WTC11 (cell line): Measurements from ENCODE around the gene RND1. TPM values are rescaled to one million over a fixed set of nuclear protein-coding genes. Genes with fewer than 3 reads are reported as not detected.

Source experiments
- ATAC-seq: fragments of 200-7000 bp; cut with Tn5 transposase; 2 replicates; pipeline ENCODE4 v1.10.0; 2021; ENCODE audit warnings: mild to moderate bottlenecking, moderate library complexity
- CTCF ChIA-PET: fragments of 300-600 bp; sonication (Branson Sonifier 250); formaldehyde crosslinking; loops from one replicate; lab custom pipeline; 2021; ENCODE audit warnings: antibody characterized with exemption; lab: Charles Lee
- POLR2A ChIA-PET: fragments of 350-600 bp; sonication (Branson Sonifier 250); formaldehyde crosslinking; loops from one replicate; lab custom pipeline; 2021; ENCODE audit warnings: antibody characterized with exemption; lab: Charles Lee
- DNase-seq: peaks from one replicate; pipeline ENCODE4 v3.0.0; 2021; ENCODE audit warnings: low spot score
- H3K27ac Mint-ChIP-seq: 2 replicates; pipeline ENCODE4 v1.8.0; 2021; ENCODE audit warnings: mixed read lengths
- H3K27me3 Mint-ChIP-seq: 2 replicates; pipeline ENCODE4 v1.8.0; 2021; ENCODE audit warnings: low read depth, mild to moderate bottlenecking, moderate library complexity, mixed read lengths
- H3K36me3 Mint-ChIP-seq: 2 replicates; pipeline ENCODE4 v1.8.0; 2021; ENCODE audit warnings: mixed read lengths
- H3K4me1 Mint-ChIP-seq: 2 replicates; pipeline ENCODE4 v1.8.0; 2022; ENCODE audit warnings: mixed read lengths
- H3K4me3 Mint-ChIP-seq: 2 replicates; pipeline ENCODE4 v1.8.0; 2021; ENCODE audit warnings: mild to moderate bottlenecking, moderate library complexity, mixed read lengths
- H3K9me3 Mint-ChIP-seq: 2 replicates; pipeline ENCODE4 v1.8.0; 2021; ENCODE audit warnings: mixed read lengths
- ELF4 ChIP-seq: sonication (generic); formaldehyde crosslinking; IDR thresholded peaks from 2 replicates; pipeline ENCODE4 v1.8.1; 2022; ENCODE audit warnings: low read depth, mild to moderate bottlenecking, moderate library complexity, missing genetic modification reagents
- EMX1 ChIP-seq: fragments of 250-450 bp; sonication (Bioruptor Pico); IDR thresholded peaks from 2 replicates; pipeline ENCODE4 v1.8.0; 2021; ENCODE audit warnings: mild to moderate bottlenecking
- ETV6 ChIP-seq: sonication (generic); formaldehyde crosslinking; IDR thresholded peaks from 2 replicates; pipeline ENCODE4 v1.8.1; 2022; ENCODE audit warnings: mild to moderate bottlenecking, missing genetic modification reagents
- FOXJ3 ChIP-seq: sonication (generic); formaldehyde crosslinking; IDR thresholded peaks from 2 replicates; pipeline ENCODE4 v1.9.0; 2021; ENCODE audit warnings: missing genetic modification reagents, mild to moderate bottlenecking, borderline replicate concordance
- FOXK1 ChIP-seq: sonication (generic); formaldehyde crosslinking; IDR thresholded peaks from 2 replicates; pipeline ENCODE4 v1.8.0; 2022; ENCODE audit warnings: mild to moderate bottlenecking, moderate library complexity, missing genetic modification reagents
- GABPB1 ChIP-seq: sonication (generic); formaldehyde crosslinking; IDR thresholded peaks from 2 replicates; pipeline ENCODE4 v1.8.1; 2023; ENCODE audit warnings: mild to moderate bottlenecking, missing genetic modification reagents
- GRHL2 ChIP-seq: fragments of 250-450 bp; sonication (Bioruptor Pico); IDR thresholded peaks from 2 replicates; pipeline ENCODE4 v1.8.0; 2022; ENCODE audit warnings: mild to moderate bottlenecking, moderate library complexity; ENCODE audit not compliant: insufficient replicate concordance, severe bottlenecking
- NFATC4 ChIP-seq: fragments of 250-450 bp; sonication (Bioruptor Pico); IDR thresholded peaks from 2 replicates; pipeline ENCODE4 v1.9.0; 2021; ENCODE audit warnings: mild to moderate bottlenecking
- NR3C1 ChIP-seq: sonication (generic); formaldehyde crosslinking; conservative IDR thresholded peaks from 2 replicates; pipeline ENCODE4 v1.8.1; 2023; ENCODE audit warnings: low read depth, mild to moderate bottlenecking, missing genetic modification reagents
- RORB ChIP-seq: fragments of 250-450 bp; sonication (Bioruptor Pico); IDR thresholded peaks from 2 replicates; pipeline ENCODE4 v1.9.0; 2021; ENCODE audit warnings: mild to moderate bottlenecking
- SMAD4 ChIP-seq: sonication (generic); formaldehyde crosslinking; IDR thresholded peaks from 2 replicates; pipeline ENCODE4 v1.8.0; 2022; ENCODE audit warnings: mild to moderate bottlenecking, missing genetic modification reagents
- ZNF219 ChIP-seq: sonication (generic); formaldehyde crosslinking; IDR thresholded peaks from 2 replicates; pipeline ENCODE4 v1.8.0; 2023; ENCODE audit warnings: missing genetic modification reagents, mild to moderate bottlenecking, borderline replicate concordance
- ZNF317 ChIP-seq: sonication (generic); formaldehyde crosslinking; IDR thresholded peaks from 2 replicates; pipeline ENCODE4 v1.8.1; 2023; ENCODE audit warnings: low read depth, mild to moderate bottlenecking, moderate library complexity, missing genetic modification reagents, borderline replicate concordance
- ZNF423 ChIP-seq: fragments of 250-450 bp; sonication (Bioruptor Pico); IDR thresholded peaks from 2 replicates; pipeline ENCODE4 v2.1.2; 2022; ENCODE audit warnings: mild to moderate bottlenecking, moderate library complexity
- ZNF671 ChIP-seq: fragments of 250-450 bp; sonication (Bioruptor Pico); IDR thresholded peaks from 2 replicates; pipeline ENCODE4 v1.8.0; 2021; ENCODE audit warnings: mild to moderate bottlenecking
- total RNA-seq: library from RNA; stranded (reverse); gene quantifications from 3 replicates; pipeline ENCODE4 v1.2.3, GENCODE V29; 2021
- TF ChIP-seq, protein P1 (sequence below): sonication (generic); formaldehyde crosslinking; IDR thresholded peaks from 2 replicates; pipeline ENCODE4 v1.8.1; 2023; ENCODE audit warnings: mild to moderate bottlenecking, missing genetic modification reagents, borderline replicate concordance
- TF ChIP-seq, protein P2 (sequence below): fragments of 250-450 bp; sonication (Bioruptor Pico); IDR thresholded peaks from 2 replicates; pipeline ENCODE4 v1.8.0; 2021; ENCODE audit warnings: mild to moderate bottlenecking
- TF ChIP-seq, protein P3 (sequence below): sonication (generic); formaldehyde crosslinking; IDR thresholded peaks from 2 replicates; pipeline ENCODE4 v1.8.0; 2022; ENCODE audit warnings: mild to moderate bottlenecking, missing genetic modification reagents
- TF ChIP-seq, protein P4 (sequence below): fragments of 250-450 bp; sonication (Bioruptor Pico); IDR thresholded peaks from 2 replicates; pipeline ENCODE4 v2.1.2; 2022; ENCODE audit warnings: mild to moderate bottlenecking, moderate library complexity
- TF ChIP-seq, protein P5 (sequence below): sonication (generic); formaldehyde crosslinking; IDR thresholded peaks from 2 replicates; pipeline ENCODE4 v1.8.1; 2022; ENCODE audit warnings: mild to moderate bottlenecking, moderate library complexity, missing genetic modification reagents
- TF ChIP-seq, protein P6 (sequence below): sonication (generic); formaldehyde crosslinking; IDR thresholded peaks from 2 replicates; pipeline ENCODE4 v1.8.1; 2022; ENCODE audit warnings: low read depth, missing genetic modification reagents, borderline replicate concordance

Gene RND1
- total RNA-seq, 1 experiment from 2014 or later: 7.6 TPM

DNA sequence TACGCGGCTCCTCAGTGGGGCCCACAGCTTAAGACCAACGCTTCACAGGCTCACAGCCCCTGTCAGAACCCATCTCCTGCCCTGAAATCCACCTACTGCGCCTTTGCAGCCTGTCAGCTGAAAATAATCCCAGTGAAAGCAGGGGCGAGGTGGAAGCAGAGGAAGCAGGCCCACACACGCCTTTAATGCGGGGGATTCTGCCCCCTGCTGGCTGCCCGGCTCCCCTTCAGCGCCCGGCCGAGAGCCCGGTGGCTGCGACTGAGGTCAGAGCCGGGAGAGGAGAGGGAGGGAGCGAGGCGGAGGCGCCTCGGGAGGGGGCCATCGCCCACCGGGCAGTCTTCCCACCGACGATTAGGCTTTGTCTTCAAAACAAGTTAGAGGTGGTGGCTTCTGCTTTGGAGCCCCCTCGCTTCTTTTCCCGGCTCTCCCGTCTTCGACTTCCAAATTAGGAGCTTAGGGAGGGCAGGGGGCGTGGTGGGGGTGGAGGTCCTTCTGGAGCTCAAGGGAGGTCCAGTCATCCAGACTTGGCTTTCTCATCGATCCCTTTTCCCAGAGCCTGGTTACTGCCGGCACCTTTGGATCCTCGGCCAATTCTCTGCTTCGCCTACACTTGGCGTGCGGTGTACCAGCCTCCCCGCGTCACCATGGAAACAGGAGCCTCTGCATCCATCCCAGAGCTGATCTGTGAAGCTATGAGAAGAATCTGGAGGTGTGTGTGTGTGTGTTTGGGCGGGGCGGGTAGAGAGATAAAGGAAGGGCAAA is 25.2 kb upstream of the RND1 start (continued):
- TF ChIP-seq, protein P1, sequence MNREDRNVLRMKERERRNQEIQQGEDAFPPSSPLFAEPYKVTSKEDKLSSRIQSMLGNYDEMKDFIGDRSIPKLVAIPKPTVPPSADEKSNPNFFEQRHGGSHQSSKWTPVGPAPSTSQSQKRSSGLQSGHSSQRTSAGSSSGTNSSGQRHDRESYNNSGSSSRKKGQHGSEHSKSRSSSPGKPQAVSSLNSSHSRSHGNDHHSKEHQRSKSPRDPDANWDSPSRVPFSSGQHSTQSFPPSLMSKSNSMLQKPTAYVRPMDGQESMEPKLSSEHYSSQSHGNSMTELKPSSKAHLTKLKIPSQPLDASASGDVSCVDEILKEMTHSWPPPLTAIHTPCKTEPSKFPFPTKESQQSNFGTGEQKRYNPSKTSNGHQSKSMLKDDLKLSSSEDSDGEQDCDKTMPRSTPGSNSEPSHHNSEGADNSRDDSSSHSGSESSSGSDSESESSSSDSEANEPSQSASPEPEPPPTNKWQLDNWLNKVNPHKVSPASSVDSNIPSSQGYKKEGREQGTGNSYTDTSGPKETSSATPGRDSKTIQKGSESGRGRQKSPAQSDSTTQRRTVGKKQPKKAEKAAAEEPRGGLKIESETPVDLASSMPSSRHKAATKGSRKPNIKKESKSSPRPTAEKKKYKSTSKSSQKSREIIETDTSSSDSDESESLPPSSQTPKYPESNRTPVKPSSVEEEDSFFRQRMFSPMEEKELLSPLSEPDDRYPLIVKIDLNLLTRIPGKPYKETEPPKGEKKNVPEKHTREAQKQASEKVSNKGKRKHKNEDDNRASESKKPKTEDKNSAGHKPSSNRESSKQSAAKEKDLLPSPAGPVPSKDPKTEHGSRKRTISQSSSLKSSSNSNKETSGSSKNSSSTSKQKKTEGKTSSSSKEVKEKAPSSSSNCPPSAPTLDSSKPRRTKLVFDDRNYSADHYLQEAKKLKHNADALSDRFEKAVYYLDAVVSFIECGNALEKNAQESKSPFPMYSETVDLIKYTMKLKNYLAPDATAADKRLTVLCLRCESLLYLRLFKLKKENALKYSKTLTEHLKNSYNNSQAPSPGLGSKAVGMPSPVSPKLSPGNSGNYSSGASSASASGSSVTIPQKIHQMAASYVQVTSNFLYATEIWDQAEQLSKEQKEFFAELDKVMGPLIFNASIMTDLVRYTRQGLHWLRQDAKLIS (CRISPR knock-in tag): no peak
- no peak for TF ChIP-seq ETV6 (CRISPR knock-in tag)
- TF ChIP-seq, protein P2, sequence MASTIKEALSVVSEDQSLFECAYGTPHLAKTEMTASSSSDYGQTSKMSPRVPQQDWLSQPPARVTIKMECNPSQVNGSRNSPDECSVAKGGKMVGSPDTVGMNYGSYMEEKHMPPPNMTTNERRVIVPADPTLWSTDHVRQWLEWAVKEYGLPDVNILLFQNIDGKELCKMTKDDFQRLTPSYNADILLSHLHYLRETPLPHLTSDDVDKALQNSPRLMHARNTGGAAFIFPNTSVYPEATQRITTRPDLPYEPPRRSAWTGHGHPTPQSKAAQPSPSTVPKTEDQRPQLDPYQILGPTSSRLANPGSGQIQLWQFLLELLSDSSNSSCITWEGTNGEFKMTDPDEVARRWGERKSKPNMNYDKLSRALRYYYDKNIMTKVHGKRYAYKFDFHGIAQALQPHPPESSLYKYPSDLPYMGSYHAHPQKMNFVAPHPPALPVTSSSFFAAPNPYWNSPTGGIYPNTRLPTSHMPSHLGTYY (CRISPR knock-in tag): no peak
- TF ChIP-seq FOXK1 (CRISPR knock-in tag): 0 out of 2 replicates have a peak, but pooled peaks have one; percentile 21
- TF ChIP-seq, protein P3, sequence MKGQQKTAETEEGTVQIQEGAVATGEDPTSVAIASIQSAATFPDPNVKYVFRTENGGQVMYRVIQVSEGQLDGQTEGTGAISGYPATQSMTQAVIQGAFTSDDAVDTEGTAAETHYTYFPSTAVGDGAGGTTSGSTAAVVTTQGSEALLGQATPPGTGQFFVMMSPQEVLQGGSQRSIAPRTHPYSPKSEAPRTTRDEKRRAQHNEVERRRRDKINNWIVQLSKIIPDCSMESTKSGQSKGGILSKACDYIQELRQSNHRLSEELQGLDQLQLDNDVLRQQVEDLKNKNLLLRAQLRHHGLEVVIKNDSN (CRISPR knock-in tag): no peak
- no peak for TF ChIP-seq ZNF671 (CRISPR knock-in tag)
- TF ChIP-seq, protein P4, sequence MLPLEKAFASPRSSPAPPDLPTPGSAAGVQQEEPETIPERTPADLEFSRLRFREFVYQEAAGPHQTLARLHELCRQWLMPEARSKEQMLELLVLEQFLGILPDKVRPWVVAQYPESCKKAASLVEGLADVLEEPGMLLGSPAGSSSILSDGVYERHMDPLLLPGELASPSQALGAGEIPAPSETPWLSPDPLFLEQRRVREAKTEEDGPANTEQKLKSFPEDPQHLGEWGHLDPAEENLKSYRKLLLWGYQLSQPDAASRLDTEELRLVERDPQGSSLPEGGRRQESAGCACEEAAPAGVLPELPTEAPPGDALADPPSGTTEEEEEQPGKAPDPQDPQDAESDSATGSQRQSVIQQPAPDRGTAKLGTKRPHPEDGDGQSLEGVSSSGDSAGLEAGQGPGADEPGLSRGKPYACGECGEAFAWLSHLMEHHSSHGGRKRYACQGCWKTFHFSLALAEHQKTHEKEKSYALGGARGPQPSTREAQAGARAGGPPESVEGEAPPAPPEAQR (CRISPR knock-in tag): no peak
- TF ChIP-seq SMAD4 (CRISPR knock-in tag): no peak
- no peak for TF ChIP-seq GABPB1 (CRISPR knock-in tag)
- no peak for TF ChIP-seq ZNF219 (CRISPR knock-in tag)
- TF ChIP-seq GRHL2 (CRISPR knock-in tag): no peak
- TF ChIP-seq ELF4 (CRISPR knock-in tag): no peak
- TF ChIP-seq NR3C1 (CRISPR knock-in tag): no peak
- TF ChIP-seq, protein P5, sequence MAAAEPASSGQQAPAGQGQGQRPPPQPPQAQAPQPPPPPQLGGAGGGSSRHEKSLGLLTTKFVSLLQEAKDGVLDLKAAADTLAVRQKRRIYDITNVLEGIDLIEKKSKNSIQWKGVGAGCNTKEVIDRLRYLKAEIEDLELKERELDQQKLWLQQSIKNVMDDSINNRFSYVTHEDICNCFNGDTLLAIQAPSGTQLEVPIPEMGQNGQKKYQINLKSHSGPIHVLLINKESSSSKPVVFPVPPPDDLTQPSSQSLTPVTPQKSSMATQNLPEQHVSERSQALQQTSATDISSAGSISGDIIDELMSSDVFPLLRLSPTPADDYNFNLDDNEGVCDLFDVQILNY: 0 out of 2 replicates have a peak, but pooled peaks have one; percentile 39
- no peak for TF ChIP-seq NFATC4 (CRISPR knock-in tag)
- TF ChIP-seq FOXJ3 (CRISPR knock-in tag): no peak

DNA sequence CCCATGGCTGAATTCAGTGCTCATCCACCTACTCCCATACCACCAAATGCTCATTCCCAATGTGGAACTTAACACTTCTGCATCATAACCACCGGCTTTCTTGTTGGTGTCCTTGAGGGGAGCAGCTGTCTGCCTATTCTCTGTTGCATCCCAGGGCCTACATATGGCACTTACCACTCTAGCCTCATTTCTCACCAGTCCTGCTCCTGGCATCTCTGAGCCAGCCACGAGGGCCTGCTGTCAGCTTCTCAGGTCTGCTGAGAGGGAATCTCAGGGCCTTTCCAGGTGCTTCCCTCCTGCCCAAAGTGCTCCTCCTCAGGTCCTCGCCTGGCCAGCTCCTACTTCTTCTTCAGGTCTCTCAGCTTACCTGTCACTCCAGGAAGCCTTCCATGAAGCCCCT is 24.0 kb upstream of the RND1 start:
- DNase-seq (no peak), ATAC-seq (no peak)
- Mint-ChIP-seq H3K4me3 (no peak overlapping the region), H3K4me1 (peaks cover 7% of the 10 kb centered on the region), H3K27ac (no peak overlapping the region), H3K36me3 (no peaks in the 10 kb centered on the region), H3K27me3 (peaks cover 26% of the 10 kb centered on the region), H3K9me3 (no peaks in the 10 kb centered on the region)
- POLR2A ChIA-PET: interaction anchor here (2.6 kb wide), 1 partner anchor 37 kb away, joined by 20 read pairs; the partner anchor contains the start of gene DDX23
- CTCF ChIA-PET: interaction anchor here (1.6 to 6.8 kb wide), 11 partner anchors 7 to 199 kb away, joined by 4 to 352 read pairs (median 36); partner anchors contain the start of genes DDN, DDX23, FKBP11 and RND1
- TF ChIP-seq ELF4 (CRISPR knock-in tag): no peak
- TF ChIP-seq RORB (CRISPR knock-in tag): no peak
- TF ChIP-seq ZNF317 (CRISPR knock-in tag): no peak
- no peak for TF ChIP-seq ZNF423 (CRISPR knock-in tag)
- TF ChIP-seq, protein P4 (CRISPR knock-in tag): no peak
- TF ChIP-seq, protein P6, sequence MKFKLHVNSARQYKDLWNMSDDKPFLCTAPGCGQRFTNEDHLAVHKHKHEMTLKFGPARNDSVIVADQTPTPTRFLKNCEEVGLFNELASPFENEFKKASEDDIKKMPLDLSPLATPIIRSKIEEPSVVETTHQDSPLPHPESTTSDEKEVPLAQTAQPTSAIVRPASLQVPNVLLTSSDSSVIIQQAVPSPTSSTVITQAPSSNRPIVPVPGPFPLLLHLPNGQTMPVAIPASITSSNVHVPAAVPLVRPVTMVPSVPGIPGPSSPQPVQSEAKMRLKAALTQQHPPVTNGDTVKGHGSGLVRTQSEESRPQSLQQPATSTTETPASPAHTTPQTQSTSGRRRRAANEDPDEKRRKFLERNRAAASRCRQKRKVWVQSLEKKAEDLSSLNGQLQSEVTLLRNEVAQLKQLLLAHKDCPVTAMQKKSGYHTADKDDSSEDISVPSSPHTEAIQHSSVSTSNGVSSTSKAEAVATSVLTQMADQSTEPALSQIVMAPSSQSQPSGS (CRISPR knock-in tag): no peak
- no peak for TF ChIP-seq EMX1 (CRISPR knock-in tag)
- no peak for TF ChIP-seq GRHL2 (CRISPR knock-in tag)
